ENCODE data around the gene CPNE4. TPM values are rescaled to one million over a fixed set of nuclear protein-coding genes. Genes with fewer than 3 reads are reported as not detected.

The CPNE4 gene
- total and polyA plus RNA-seq, 2 donors (not counting 3 experiments of a cell fraction or from before 2014, with no cell fraction given), result not detected

- H3K9me1 ChIP-seq (replicated peaks; ENCODE audit: control insufficient read depth, extremely low read depth, insufficient read depth, low read length), result no peaks in the 10 kb centered on the region
- no peaks in the 10 kb centered on the region for H3K9me3 ChIP-seq (replicated peaks; ENCODE audit: control insufficient read depth, insufficient read depth, low read length)
- BruUV-seq (replicated peaks), result no TSS peak
- intact Hi-C loops (cut with micrococcal nuclease) (no loop called here), dilution Hi-C loops (cut with MboI; ENCODE audit: extremely low pct_ligation_motif_present, low sequenced_read_pairs) (no loop called here)
- no peak overlapping the region for H2AFZ ChIP-seq (ENCODE audit: low read depth, low read length)
- no peak overlapping the region for H3K9ac ChIP-seq (replicated peaks; ENCODE audit: extremely low read depth, insufficient read depth, low read length)
- no peak overlapping the region for H3K4me2 ChIP-seq (ENCODE audit: insufficient read depth, low read length)
- DNase-seq (ENCODE audit: low read depth, low spot score) (no peak), FAIRE-seq (no peak)
- no peaks in the 10 kb centered on the region for H3K36me3 ChIP-seq (ENCODE audit: control insufficient read depth in 2 of 2, extremely low read depth in 1 of 2, insufficient read depth in 2 of 2, low read length in 2 of 2)
- ChIA-PET POLR2A (no interaction called here), CTCF (no interaction called here)
- H3K79me2 ChIP-seq (ENCODE audit: control insufficient read depth, insufficient read depth, low read length), result no peaks in the 10 kb centered on the region
- TF ChIP-seq EZH2 (IDR thresholded peaks at IDR 0.05; ENCODE audit: borderline replicate concordance, low read depth, low read length, severe bottlenecking) (no peak), CTCF (IDR thresholded peaks at IDR 0.05; ENCODE audit: extremely low read depth in 1 of 2, insufficient read depth in 1 of 2, low read depth in 1 of 2, low read length in 2 of 2) (no peak), JUN (IDR thresholded peaks at IDR 0.05; ENCODE audit: borderline replicate concordance, insufficient read depth, insufficient read length, low read depth) (no peak), FOS (IDR thresholded peaks at IDR 0.05; ENCODE audit: borderline replicate concordance, insufficient read depth, low read length) (no peak), POLR2A (IDR thresholded peaks at IDR 0.05; ENCODE audit: low read depth, low read length) (no peak), MAX (IDR thresholded peaks at IDR 0.05; ENCODE audit: insufficient read depth, insufficient read length) (no peak), GATA2 (IDR thresholded peaks at IDR 0.05; ENCODE audit: insufficient read depth, insufficient read length, low read depth, low read length) (no peak), POLR2AphosphoS5 (IDR thresholded peaks at IDR 0.05; ENCODE audit: insufficient read depth, low read depth, low read length) (no peak), MYC (IDR thresholded peaks at IDR 0.05; ENCODE audit: low read depth, low read length) (no peak)
- no peaks in the 10 kb centered on the region for H3K27me3 ChIP-seq (ENCODE audit: control insufficient read depth in 2 of 2, insufficient read depth in 2 of 2, low read length in 2 of 2)
- H3K4me1 ChIP-seq (ENCODE audit: control insufficient read depth, extremely low read depth, insufficient read depth, low read length), result no peaks in the 10 kb centered on the region
- H3K27ac ChIP-seq (ENCODE audit: insufficient read depth, low read depth, low read length), result no peak overlapping the region
- H4K20me1 ChIP-seq (replicated peaks; ENCODE audit: control insufficient read depth, extremely low read depth, insufficient read depth, low read length), result peaks cover 2% of the 10 kb centered on the region
- no peak overlapping the region for H3K4me3 ChIP-seq (replicated peaks in 1 of 3; ENCODE audit: insufficient read depth in 1 of 3, low read depth in 1 of 3, low read length in 3 of 3)
These were observed 437.9 kb downstream of the CPNE4 start for GRCh38 chr3:131596884-131597283.

Measured in endothelial cell of umbilical vein (primary cell).